Mucosa of descending colon (tissue), 3 donors: ENCODE measurements around the gene KRT74. TPM values are rescaled to one million over a fixed set of nuclear protein-coding genes. Genes with fewer than 3 reads are reported as not detected.

Experiments
- ATAC-seq: fragments of 200-7000 bp; cut with Tn5 transposase; one replicate; pipeline ENCODE4 v1.9.1; 2020; ENCODE audit warnings: mild to moderate bottlenecking, moderate library complexity
- DNase-seq, 3 donors: peaks; one replicate each; pipeline ENCODE4 v3.0.0-alpha.2; 2020
- H3K36me3 ChIP-seq: fragments of 200-600 bp; one replicate; pipeline ENCODE4 v1.8.0; 2021; ENCODE audit warnings: low read depth, mild to moderate bottlenecking
- H3K4me1 ChIP-seq: fragments of 200-600 bp; one replicate; pipeline ENCODE4 v1.8.0; 2021; ENCODE audit warnings: low read depth, mild to moderate bottlenecking
- H3K4me3 ChIP-seq: fragments of 200-600 bp; one replicate; pipeline ENCODE4 v1.8.0; 2021; ENCODE audit warnings: mild to moderate bottlenecking
- H3K9me3 ChIP-seq: fragments of 200-600 bp; one replicate; pipeline ENCODE4 v1.8.0; 2021; ENCODE audit warnings: mild to moderate bottlenecking
- intact Hi-C, 2 donors: fragments of 100-400 bp; cut with DNase I in 1 of 2; cut with micrococcal nuclease in 1 of 2; formaldehyde crosslinking; loops; one replicate each; pipeline versions ENCODE4 v1.11.0 to v1.11.1; 2022; cut with DNase I, micrococcal nuclease
- total RNA-seq, 3 donors: library from RNA; stranded (reverse); fragmentation: NEBNext Ultra II Directional in 2 of 3; extraction: Animal tissue kit (Norgen Biotek cat#: 25700) in 2 of 3; gene quantifications; one replicate each; pipeline versions ENCODE4 v1.2.1 to v1.2.4, GENCODE V29; 2021 to 2023
- TF ChIP-seq, protein P1 (sequence below): fragments of 200-600 bp; IDR thresholded peaks from one replicate; pipeline ENCODE4 v1.8.0; 2022; ENCODE audit warnings: antibody characterized with exemption, mild to moderate bottlenecking
- donor health status: DM: no; HTN: no; CAD: no; lungs with moderate emphysema.
- donor health status: DM: no; HTN: no; CAD: no.
- donor health status: DM: no; HTN: yes; CAD: no.

Gene KRT74
- total RNA-seq, 3 donors from 2014 or later = not detected

DNA sequence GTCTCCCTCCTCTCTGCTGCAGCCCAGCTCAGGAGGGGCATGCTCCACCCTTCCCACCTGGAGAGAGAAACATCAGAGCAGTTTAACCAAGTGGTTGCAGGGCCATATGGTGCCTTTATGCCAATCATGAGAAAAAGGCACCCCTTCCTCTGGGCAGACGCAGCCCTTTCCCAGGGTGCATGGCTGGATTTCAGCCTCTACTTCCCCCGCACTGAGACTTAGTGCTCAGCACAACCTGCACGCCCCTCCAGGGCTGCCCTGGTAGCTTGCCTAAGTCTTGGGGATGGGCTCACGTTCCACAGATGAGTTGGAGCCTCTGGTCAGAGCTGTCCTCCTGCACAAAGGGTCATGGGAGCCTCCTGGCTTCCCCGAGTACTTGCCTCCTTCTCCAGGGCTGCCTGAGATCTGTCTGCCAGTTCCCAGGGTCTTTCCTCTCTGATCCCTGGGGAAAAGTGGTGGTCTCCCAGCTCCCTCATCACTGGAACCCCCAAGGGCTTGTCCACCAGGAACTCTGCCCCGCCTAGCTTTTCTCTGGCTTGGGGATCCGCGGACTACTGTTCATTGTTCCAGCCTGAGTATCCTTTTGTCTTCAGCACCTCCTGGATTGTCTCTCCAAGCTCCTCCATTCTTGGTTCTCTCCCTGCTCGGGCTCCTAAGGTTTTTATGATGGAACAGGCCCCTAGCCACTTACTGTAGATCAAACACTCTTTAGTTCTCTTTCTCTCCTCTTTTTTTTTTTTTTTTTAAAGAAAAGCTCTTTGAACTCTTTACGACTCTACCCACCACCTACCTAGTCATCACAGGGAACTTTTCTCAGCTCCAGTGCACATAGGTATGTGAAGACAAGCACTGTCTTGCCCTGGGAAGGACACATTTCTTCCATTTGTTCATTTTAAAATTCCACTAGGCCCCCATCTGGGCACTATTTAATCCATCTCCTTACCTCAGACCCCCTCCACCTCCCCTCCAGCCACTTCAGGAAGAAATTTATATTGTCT, 6.1 kb upstream of the KRT74 start:
- ATAC-seq = no peak
- intact Hi-C loops = loop anchor here (5.0 kb wide), 2 partner anchors 298 to 303 kb away; no protein-coding TSS in a partner anchor
- no peaks in the 10 kb centered on the region for H3K36me3 ChIP-seq
- no peak overlapping the region for H3K4me3 ChIP-seq
- no peak for DNase-seq
- no peaks in the 10 kb centered on the region for H3K9me3 ChIP-seq
- H3K4me1 ChIP-seq = no peaks in the 10 kb centered on the region
- TF ChIP-seq, protein P1, sequence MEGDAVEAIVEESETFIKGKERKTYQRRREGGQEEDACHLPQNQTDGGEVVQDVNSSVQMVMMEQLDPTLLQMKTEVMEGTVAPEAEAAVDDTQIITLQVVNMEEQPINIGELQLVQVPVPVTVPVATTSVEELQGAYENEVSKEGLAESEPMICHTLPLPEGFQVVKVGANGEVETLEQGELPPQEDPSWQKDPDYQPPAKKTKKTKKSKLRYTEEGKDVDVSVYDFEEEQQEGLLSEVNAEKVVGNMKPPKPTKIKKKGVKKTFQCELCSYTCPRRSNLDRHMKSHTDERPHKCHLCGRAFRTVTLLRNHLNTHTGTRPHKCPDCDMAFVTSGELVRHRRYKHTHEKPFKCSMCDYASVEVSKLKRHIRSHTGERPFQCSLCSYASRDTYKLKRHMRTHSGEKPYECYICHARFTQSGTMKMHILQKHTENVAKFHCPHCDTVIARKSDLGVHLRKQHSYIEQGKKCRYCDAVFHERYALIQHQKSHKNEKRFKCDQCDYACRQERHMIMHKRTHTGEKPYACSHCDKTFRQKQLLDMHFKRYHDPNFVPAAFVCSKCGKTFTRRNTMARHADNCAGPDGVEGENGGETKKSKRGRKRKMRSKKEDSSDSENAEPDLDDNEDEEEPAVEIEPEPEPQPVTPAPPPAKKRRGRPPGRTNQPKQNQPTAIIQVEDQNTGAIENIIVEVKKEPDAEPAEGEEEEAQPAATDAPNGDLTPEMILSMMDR = no peak

DNA sequence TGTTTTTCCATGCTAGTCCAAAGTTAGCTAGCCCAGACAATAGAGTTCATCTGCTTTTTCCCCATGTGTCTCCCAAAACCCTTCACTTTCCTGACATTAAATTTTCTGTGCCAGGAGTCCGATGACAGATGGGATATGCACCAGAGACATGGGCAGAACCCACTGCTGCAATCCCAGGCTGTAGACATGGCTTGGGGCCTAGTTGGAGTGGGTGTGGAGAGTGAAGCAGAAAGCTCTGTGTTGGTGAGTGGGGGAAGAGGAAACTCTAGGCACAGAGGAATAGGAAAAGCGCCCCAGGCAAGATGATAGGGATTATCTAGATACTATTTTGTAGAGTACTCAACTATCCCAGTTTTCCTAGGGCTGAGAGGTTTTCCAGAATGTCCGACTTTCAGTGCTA, 4.8 kb upstream of the KRT74 start:
- no peak for ATAC-seq
- TF ChIP-seq, protein P1 = no peak
- no peak overlapping the region for H3K4me3 ChIP-seq
- no peaks in the 10 kb centered on the region for H3K4me1 ChIP-seq
- DNase-seq = no peak
- intact Hi-C loops = no loop called here
- no peaks in the 10 kb centered on the region for H3K36me3 ChIP-seq
- H3K9me3 ChIP-seq = no peaks in the 10 kb centered on the region

DNA sequence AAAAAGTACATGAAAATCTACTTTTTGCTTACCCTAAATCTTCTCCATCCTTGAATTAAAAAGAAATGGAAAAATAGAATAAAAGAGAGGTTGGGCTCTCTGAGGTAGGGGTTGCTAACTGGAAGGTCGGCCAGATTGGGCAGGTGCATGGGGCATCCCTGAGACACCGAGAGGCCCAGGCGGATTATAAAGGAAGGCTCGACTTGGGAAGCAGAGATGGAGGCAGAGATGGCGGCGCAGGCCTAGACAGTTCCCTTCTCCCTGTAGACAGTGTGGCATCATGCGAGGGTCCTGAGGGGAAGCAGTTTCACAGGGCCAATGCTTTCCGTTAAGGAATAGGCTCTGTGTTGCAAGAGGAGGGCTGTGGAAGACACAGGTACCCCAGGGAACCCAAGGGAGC, 3.7 kb upstream of the KRT74 start:
- TF ChIP-seq, protein P1 = no peak
- Histone ChIP-seq H3K36me3 (no peaks in the 10 kb centered on the region), H3K4me1 (no peaks in the 10 kb centered on the region), H3K4me3 (no peak overlapping the region), H3K9me3 (no peaks in the 10 kb centered on the region)
- intact Hi-C loops = no loop called here
- ATAC-seq (no peak), DNase-seq (no peak)

DNA sequence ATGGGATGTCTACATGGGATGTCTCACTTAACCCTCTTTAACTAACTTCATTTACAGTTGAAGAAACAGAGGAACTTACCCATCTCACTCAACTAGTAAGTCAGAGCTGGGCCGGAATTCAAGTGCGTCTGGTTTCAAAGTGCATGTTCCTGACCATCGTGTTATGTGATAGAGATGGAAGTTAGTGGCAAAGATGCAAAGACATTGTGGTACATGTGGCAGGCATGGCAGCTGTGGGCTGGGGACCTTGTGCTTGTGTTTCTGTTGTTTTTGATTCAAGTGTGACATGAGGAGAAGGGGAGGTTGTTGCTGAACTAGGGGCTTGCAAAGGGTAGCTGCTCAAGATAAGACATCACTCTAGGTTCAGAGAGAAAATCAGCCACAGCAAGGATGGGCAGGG, 2.3 kb upstream of the KRT74 start:
- no peaks in the 10 kb centered on the region for H3K4me1 ChIP-seq
- no peak overlapping the region for H3K4me3 ChIP-seq
- no peak for DNase-seq
- ATAC-seq = no peak
- no peaks in the 10 kb centered on the region for H3K9me3 ChIP-seq
- intact Hi-C loops = no loop called here
- H3K36me3 ChIP-seq = no peaks in the 10 kb centered on the region
- TF ChIP-seq, protein P1 = no peak

DNA sequence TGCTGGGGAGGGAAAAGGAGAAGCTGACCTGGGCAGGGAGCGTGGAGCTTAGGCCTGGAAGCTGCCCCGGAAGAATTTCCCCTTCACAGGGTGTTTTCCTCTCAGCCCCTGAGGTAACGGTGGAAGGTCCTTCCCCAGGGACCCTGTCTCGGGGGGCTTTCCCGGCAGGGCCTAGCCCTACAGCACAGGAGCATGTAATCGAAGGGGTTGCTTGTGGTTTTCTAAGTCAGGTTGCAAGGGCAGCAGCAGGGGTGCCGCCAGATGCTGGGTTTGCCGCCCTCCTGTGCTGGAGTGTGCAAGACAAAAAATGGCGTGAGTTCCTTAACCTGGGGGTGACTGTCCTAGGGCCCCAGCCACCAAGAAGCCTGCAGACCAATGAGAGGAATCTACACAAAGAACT, 1.6 kb upstream of the KRT74 start:
- ATAC-seq = no peak
- TF ChIP-seq, protein P1 = no peak
- Histone ChIP-seq H3K4me3 (no peak overlapping the region), H3K4me1 (no peaks in the 10 kb centered on the region), H3K36me3 (no peaks in the 10 kb centered on the region), H3K9me3 (no peaks in the 10 kb centered on the region)
- no peak for DNase-seq
- intact Hi-C loops = no loop called here
